HepG2 (cell line): ENCODE data around the gene GPR39. TPM values are rescaled to one million over a fixed set of nuclear protein-coding genes. Genes with fewer than 3 reads are reported as not detected.

ENCODE experiments used
- ATAC-seq: fragments of 200-7000 bp; cut with Tn5 transposase; 3 replicates; pipeline ENCODE4 v1.9.1; 2020; ENCODE audit warnings: mild to moderate bottlenecking, moderate library complexity
- BruUV-seq: library from RNA; stranded (reverse); fragments of 400-500 nt; replicated peaks from 2 replicates; lab custom pipeline; 2021; lab: Mats Ljungman, UMichigan
- CTCF ChIA-PET: fragments of 300-600 bp; formaldehyde crosslinking; extraction: SDS; loops from one replicate; lab custom pipeline; 2021; ENCODE audit warnings: low total read pairs, inconsistent platforms, low intra/inter-chr PET ratio; lab: Yijun Ruan, JAX
- POLR2A ChIA-PET: fragments of 350-600 bp; sonication (Branson Sonifier 250); formaldehyde crosslinking; loops from one replicate; lab custom pipeline; 2020; ENCODE audit warnings: antibody characterized with exemption, inconsistent platforms; lab: Yijun Ruan, JAX
- DNase-seq: peaks from one replicate; pipeline ENCODE4 v3.0.0-alpha.2; 2015; ENCODE audit warnings: low spot score
- FAIRE-seq: peaks from 3 replicates; lab custom pipeline; 2011; peaks lifted over from hg19 to GRCh38; lab: Jason Lieb, UNC
- H2AFZ ChIP-seq: one replicate; pipeline ENCODE4 v1.6.1; 2011; ENCODE audit warnings: low read length, inconsistent platforms
- H3K27ac ChIP-seq: fragments of 300-600 bp; 3 replicates; pipeline ENCODE4 v1.8.0; 2011; ENCODE audit warnings: mixed run types, mild to moderate bottlenecking, mixed read lengths, low read length, inconsistent platforms; ENCODE audit not compliant: insufficient read depth; ENCODE audit errors: extremely low read length
- H3K27me3 ChIP-seq, 2 experiments: fragments of 200-600 bp in 1 of 2; 2 replicates in 1 of 2; 3 replicates in 1 of 2; pipeline versions ENCODE4 v1.6.0 to v1.8.0; 2011; ENCODE audit warnings: low read length in 2 of 2, mild to moderate bottlenecking in 2 of 2, moderate library complexity in 2 of 2, inconsistent platforms in 1 of 2; ENCODE audit not compliant: insufficient read depth in 2 of 2, control insufficient read depth in 1 of 2
- H3K36me3 ChIP-seq, 2 experiments: fragments of 200-600 bp in 1 of 2; replicated peaks in 1 of 2; 2 replicates in 1 of 2; 3 replicates in 1 of 2; pipeline versions ENCODE4 v1.5.1 to v1.8.0; 2011; ENCODE audit warnings: low read length in 2 of 2, inconsistent platforms in 1 of 2; ENCODE audit not compliant: insufficient read depth in 2 of 2, control insufficient read depth in 1 of 2
- H3K4me1 ChIP-seq: 2 replicates; pipeline ENCODE4 v1.5.1; 2012; ENCODE audit warnings: low read length, inconsistent platforms; ENCODE audit not compliant: insufficient read depth
- H3K4me2 ChIP-seq: 2 replicates; pipeline ENCODE4 v1.6.0; 2011; ENCODE audit warnings: low read depth, low read length, inconsistent platforms
- H3K4me3 ChIP-seq, 3 experiments: fragments of 200-600 bp in 1 of 3; sonication (generic), shearing (Covaris generic) in 1 of 3; replicated peaks in 1 of 3; 2 replicates each; pipeline ENCODE4 v1.5.1; 2011 to 2016; ENCODE audit warnings: low read length in 3 of 3, inconsistent platforms in 2 of 3, low read depth in 2 of 3, mild to moderate bottlenecking in 2 of 3, control low read depth in 1 of 3, mixed read lengths in 1 of 3; ENCODE audit not compliant: insufficient read depth in 1 of 3
- H3K79me2 ChIP-seq: one replicate; pipeline ENCODE4 v1.6.1; 2011; ENCODE audit warnings: low read length, inconsistent platforms; ENCODE audit not compliant: insufficient read depth
- H3K9ac ChIP-seq: 2 replicates; pipeline ENCODE4 v1.6.0; 2011; ENCODE audit warnings: mild to moderate bottlenecking, low read depth, low read length, inconsistent platforms; ENCODE audit not compliant: insufficient read depth
- H3K9me3 ChIP-seq: 2 replicates; pipeline ENCODE4 v1.5.1; 2012; ENCODE audit warnings: mild to moderate bottlenecking, low read length
- H4K20me1 ChIP-seq: 2 replicates; pipeline ENCODE4 v1.6.0; 2011; ENCODE audit warnings: inconsistent platforms, mild to moderate bottlenecking, low read length, moderate library complexity; ENCODE audit not compliant: insufficient read depth
- BRCA1 ChIP-seq: sonication (generic); formaldehyde crosslinking; IDR thresholded peaks from 2 replicates; pipeline ENCODE4 v1.4.0; 2020; ENCODE audit warnings: missing genetic modification reagents
- BRF2 ChIP-seq: sonication (generic); formaldehyde crosslinking; IDR thresholded peaks from 2 replicates; pipeline ENCODE4 v1.8.1; 2022; ENCODE audit warnings: mild to moderate bottlenecking, missing genetic modification reagents
- EZH2 ChIP-seq: conservative IDR thresholded peaks from 2 replicates; pipeline ENCODE4 v1.6.1; 2012; ENCODE audit warnings: mild to moderate bottlenecking, low read depth, low read length, moderate library complexity
- HDAC2 ChIP-seq: sonication (generic); formaldehyde crosslinking; IDR thresholded peaks from 2 replicates; pipeline ENCODE4 v1.4.0; 2020; ENCODE audit warnings: missing genetic modification reagents
- NONO ChIP-seq, 2 experiments: fragments of 450-650 bp in 1 of 2; sonication (generic) in 1 of 2; formaldehyde crosslinking in 1 of 2; IDR thresholded peaks in 1 of 2; conservative IDR thresholded peaks in 1 of 2; 2 replicates each; pipeline versions ENCODE4 v1.6.1 to v1.8.0; 2017 to 2022; ENCODE audit warnings: mild to moderate bottlenecking in 1 of 2, missing genetic modification reagents in 1 of 2, moderate library complexity in 1 of 2
- NR2F2 ChIP-seq: IDR thresholded peaks from 2 replicates; pipeline ENCODE4 v1.6.1; 2012; ENCODE audit warnings: low read depth, inconsistent platforms, borderline replicate concordance
- SIN3A ChIP-seq: IDR thresholded peaks from 2 replicates; pipeline ENCODE4 v1.6.1; 2011; ENCODE audit warnings: low read depth, mild to moderate bottlenecking, control low read depth, low read length, borderline replicate concordance
- ZNF720 ChIP-seq: sonication (generic); formaldehyde crosslinking; IDR thresholded peaks from 2 replicates; pipeline ENCODE4 v1.4.0; 2020; ENCODE audit warnings: missing genetic modification reagents
- ZNF724P ChIP-seq: sonication (generic); formaldehyde crosslinking; IDR thresholded peaks from 2 replicates; pipeline ENCODE4 v1.8.0; 2022; ENCODE audit warnings: missing genetic modification reagents, borderline replicate concordance
- ZNF780A ChIP-seq: sonication (generic); formaldehyde crosslinking; IDR thresholded peaks from 2 replicates; pipeline ENCODE4 v1.8.0; 2022; ENCODE audit warnings: mild to moderate bottlenecking, missing genetic modification reagents, moderate library complexity
- WGBS: methylation state at CpG from one replicate; pipeline ENCODE4 v1.1.6; 2017; ENCODE audit warnings: low lambda C conversion rate; 5-methylcytosine and 5-hydroxymethylcytosine counted together
- in situ Hi-C: cut with HindIII; loops from 2 replicates; pipeline ENCODE4 v1.10.0; 2017; ENCODE audit warnings: low pct_unique_long_range_greater_than_20kb; ENCODE audit not compliant: extremely low pct_ligation_motif_present
- intact Hi-C: fragments of 100-400 bp; cut with micrococcal nuclease; formaldehyde crosslinking; loops from one replicate; pipeline ENCODE4 v1.10.0; 2022; ENCODE audit not compliant: unreplicated experiment
- polyA plus RNA-seq, 8 experiments: library from polyadenylated mRNA; depleted of rRNA in 3 of 8; stranded (reverse) in 7 of 8; unstranded in 1 of 8; fragments of >200 nt; fragmentation: Illumina TruSeq in 4 of 8; extraction: Trizol in 4 of 8; gene quantifications; 2 replicates each; pipeline versions ENCODE4 v1.2.1 to v1.2.3, GENCODE V29; 2011 to 2016; ENCODE audit warnings: low read depth in 4 of 8, missing spikeins in 1 of 8, mixed read lengths in 1 of 8; ENCODE audit not compliant: insufficient read depth in 1 of 8
- total RNA-seq, 5 experiments: library from RNA; depleted of rRNA; stranded (reverse); fragments of >200 nt; fragmentation: Illumina TruSeq; extraction: Trizol; gene quantifications; 2 replicates each; pipeline ENCODE4 v1.2.3, GENCODE V29; 2016; ENCODE audit warnings: low read depth in 1 of 5

The GPR39 gene
- total and polyA plus RNA-seq, 2 of the 13 experiments (the other 11 are each of a cell fraction or from before 2014, with no cell fraction given) = 0.16 to 0.62 TPM

- Histone ChIP-seq H3K4me3 (no peak overlapping the region), H4K20me1 (no peaks in the 10 kb centered on the region), H3K9me3 (no peaks in the 10 kb centered on the region), H3K36me3 (no peaks in the 10 kb centered on the region), H3K4me2 (no peak overlapping the region), H3K27ac (no peak overlapping the region), H2AFZ (no peak overlapping the region), H3K27me3 (peaks cover 8 to 41% of the 10 kb centered on the region in 2 experiments; a peak in 4 of 5 replicates), H3K4me1 (no peaks in the 10 kb centered on the region), H3K9ac (no peak overlapping the region), H3K79me2 (no peaks in the 10 kb centered on the region)
- ChIA-PET POLR2A (no interaction called here), CTCF (no interaction called here)
- DNase-seq (no peak), FAIRE-seq (no peak), ATAC-seq (peak; percentile 46)
- intact Hi-C loops (no loop called here), in situ Hi-C loops (loop anchor here (25.0 kb wide), 1 partner anchor 493 kb away; no protein-coding TSS in a partner anchor)
- TF ChIP-seq EZH2 (peak; percentile 54; the same call in 1 of the 2 replicates), BRF2 (CRISPR knock-in tag) (no peak)
- 12% methylated on average over 43 of the region's 80 CpGs for WGBS
- BruUV-seq = no TSS peak
Observed at GRCh38 chr2:132668987-132669907, 252.6 kb downstream of the GPR39 start.

- no peak for FAIRE-seq
- no peaks in the 10 kb centered on the region for H3K9me3 ChIP-seq
- peak; percentile 72 for ATAC-seq
- no peaks in the 10 kb centered on the region for H3K4me1 ChIP-seq
- TF ChIP-seq NONO (IDR thresholded peaks at IDR 0.05) = no peak
- no peak for TF ChIP-seq NONO (CRISPR knock-in tag; conservative IDR thresholded peaks at IDR 0.05)
- TF ChIP-seq HDAC2 (CRISPR knock-in tag) = no peak
- no peak for TF ChIP-seq ZNF720
- no peak for TF ChIP-seq NR2F2
- no peak for TF ChIP-seq BRCA1 (CRISPR knock-in tag)
- no peak for TF ChIP-seq ZNF724P (CRISPR knock-in tag)
- no peak for TF ChIP-seq ZNF780A (CRISPR knock-in tag)
- TF ChIP-seq SIN3A = no peak
- H3K36me3 ChIP-seq = no peaks in the 10 kb centered on the region
- 19% methylated on average over 31 of the region's 59 CpGs for WGBS
- no peak within 1 kb of the TSS for H2AFZ ChIP-seq
- POLR2A ChIA-PET = no interaction called here
- H3K4me3 ChIP-seq = no peak within 1 kb of the TSS
- no peaks in the 10 kb centered on the region for H4K20me1 ChIP-seq
- CTCF ChIA-PET = no interaction called here
- no peaks in the 10 kb centered on the region for H3K79me2 ChIP-seq
- H3K27me3 ChIP-seq = peaks cover 8 to 41% of the 10 kb centered on the region in 2 experiments; a peak in 4 of 5 replicates
- in situ Hi-C loops (loop anchor here (25.0 kb wide), 1 partner anchor 492 kb away; no protein-coding TSS in a partner anchor), intact Hi-C loops (no loop called here)
- DNase-seq = no peak
- BruUV-seq = no TSS peak
- no peak within 1 kb of the TSS for H3K27ac ChIP-seq
- no peak within 1 kb of the TSS for H3K9ac ChIP-seq
- no peak within 1 kb of the TSS for H3K4me2 ChIP-seq
Observed at GRCh38 chr2:132669908-132670495, 253.4 kb downstream of the GPR39 start, which contains the start of gene LYPD1. LYPD1 (minus strand) TSS chr2:132670205; CDS start chr2:132669932, 273 bp downstream.
